NOMO-1 treated with DMSO at 0.1 percent for 48 hours (cell line): ENCODE measurements around the gene C22orf39.

Experiments
- DNase-seq: peaks from one replicate; lab custom pipeline; 2025; ENCODE audit not compliant: unreplicated experiment; lab: John Stamatoyannopoulos, UW

Gene C22orf39

GRCh38 chr22:19402642-19403191 lies 44.8 kb downstream of the C22orf39 start:
- no peak for DNase-seq

- no peak for DNase-seq
Measured at GRCh38 chr22:19401483-19401882, 46.0 kb downstream of the C22orf39 start.

- no peak for DNase-seq
Measured at GRCh38 chr22:19400881-19401280, 46.6 kb downstream of the C22orf39 start.

GRCh38 chr22:19398652-19399051 lies 48.9 kb downstream of the C22orf39 start:
- no peak for DNase-seq

GRCh38 chr22:19398206-19398605 lies 49.3 kb downstream of the C22orf39 start:
- DNase-seq = no peak

GRCh38 chr22:19397734-19398104 lies 49.8 kb downstream of the C22orf39 start:
- DNase-seq = no peak

- DNase-seq = no peak
Measured at GRCh38 chr22:19396934-19397733, 50.4 kb downstream of the C22orf39 start.

GRCh38 chr22:19396561-19396933 lies 51.0 kb downstream of the C22orf39 start:
- DNase-seq = no peak

- no peak for DNase-seq
Measured at GRCh38 chr22:19395276-19395675, 52.2 kb downstream of the C22orf39 start.

- DNase-seq = no peak
Measured at GRCh38 chr22:19394274-19395050, 53.0 kb downstream of the C22orf39 start.

GRCh38 chr22:19393704-19394103 lies 53.8 kb downstream of the C22orf39 start:
- DNase-seq = no peak
